ENCODE data around the gene FGF1.
A peak's percentile ranks its signal among the peaks of the same experiment; 100 is the strongest.

The FGF1 gene

GRCh38 chr5:142716963-142717362, 31.1 kb upstream of the FGF1 start:
- Histone ChIP-seq H3K4me1 (peaks cover 15% of the 10 kb centered on the region), H3K36me3 (no peaks in the 10 kb centered on the region), H3K27me3 (no peaks in the 10 kb centered on the region), H3K4me3 (ENCODE audit: low read depth, low read length) (no peak overlapping the region), H3K9me3 (no peaks in the 10 kb centered on the region)
- peak; percentile 79 for DNase-seq
- peak; percentile 83 for TF ChIP-seq CTCF (IDR thresholded peaks at IDR 0.05; ENCODE audit: low read depth, low read length)

- Histone ChIP-seq H3K27me3 (no peaks in the 10 kb centered on the region), H3K9me3 (no peaks in the 10 kb centered on the region), H3K4me3 (ENCODE audit: low read depth, low read length) (no peak overlapping the region), H3K4me1 (peaks cover 7% of the 10 kb centered on the region), H3K36me3 (no peaks in the 10 kb centered on the region)
- no peak for DNase-seq
- no peak for TF ChIP-seq CTCF (IDR thresholded peaks at IDR 0.05; ENCODE audit: low read depth, low read length)
Observed at GRCh38 chr5:142715291-142715690, 29.4 kb upstream of the FGF1 start.

- Histone ChIP-seq H3K36me3 (no peaks in the 10 kb centered on the region), H3K4me1 (peaks cover 7% of the 10 kb centered on the region), H3K27me3 (no peaks in the 10 kb centered on the region), H3K4me3 (ENCODE audit: low read depth, low read length) (peak overlapping the region; percentile 80), H3K9me3 (no peaks in the 10 kb centered on the region)
- TF ChIP-seq CTCF (IDR thresholded peaks at IDR 0.05; ENCODE audit: low read depth, low read length) = peak; percentile 87
- peak; percentile 89 for DNase-seq
Observed at GRCh38 chr5:142713121-142713706, 27.3 kb upstream of the FGF1 start.

GRCh38 chr5:142703153-142703552, 17.3 kb upstream of the FGF1 start:
- no peak for TF ChIP-seq CTCF (IDR thresholded peaks at IDR 0.05; ENCODE audit: low read depth, low read length)
- H3K4me3 ChIP-seq (ENCODE audit: low read depth, low read length) = no peak overlapping the region

GRCh38 chr5:142701673-142702311, 15.9 kb upstream of the FGF1 start:
- no peak for DNase-seq
- H3K27me3 ChIP-seq = no peaks in the 10 kb centered on the region
- H3K4me3 ChIP-seq (ENCODE audit: low read depth, low read length) = no peak overlapping the region
- TF ChIP-seq CTCF (IDR thresholded peaks at IDR 0.05; ENCODE audit: low read depth, low read length) = no peak
- H3K4me1 ChIP-seq = peaks cover 20% of the 10 kb centered on the region
- H3K9me3 ChIP-seq = no peaks in the 10 kb centered on the region
- no peaks in the 10 kb centered on the region for H3K36me3 ChIP-seq

More at GRCh38 chr5:142703153-142703552, 17.3 kb upstream of the FGF1 start:
- no peaks in the 10 kb centered on the region for H3K36me3 ChIP-seq
- H3K27me3 ChIP-seq = no peaks in the 10 kb centered on the region
- DNase-seq = no peak
- H3K4me1 ChIP-seq = peaks cover 8% of the 10 kb centered on the region
- no peaks in the 10 kb centered on the region for H3K9me3 ChIP-seq

GRCh38 chr5:142700566-142700965, 14.7 kb upstream of the FGF1 start:
- Histone ChIP-seq H3K9me3 (no peaks in the 10 kb centered on the region), H3K4me1 (peaks cover 23% of the 10 kb centered on the region), H3K4me3 (ENCODE audit: low read depth, low read length) (no peak overlapping the region), H3K27me3 (no peaks in the 10 kb centered on the region), H3K36me3 (no peaks in the 10 kb centered on the region)
- no peak for TF ChIP-seq CTCF (IDR thresholded peaks at IDR 0.05; ENCODE audit: low read depth, low read length)
- no peak for DNase-seq

Measured in BE2C (cell line).